AG10803 (cell line): ENCODE measurements around the gene HIPK1.

Experiments
- DNase-seq: peaks from one replicate; pipeline ENCODE4 v3.0.0; 2010; ENCODE audit warnings: low read depth
- H3K4me3 ChIP-seq: 2 replicates; pipeline ENCODE4 v1.5.1; 2011; ENCODE audit warnings: mild to moderate bottlenecking, low read length, control low read depth
- TF ChIP-seq, protein P1 (sequence below): conservative IDR thresholded peaks from 2 replicates; pipeline ENCODE4 v1.5.1; 2011; ENCODE audit warnings: mild to moderate bottlenecking, low read length, control low read depth, inconsistent platforms

HIPK1 gene

GRCh38 chr1:114024049-114024448 lies 94.9 kb downstream of the HIPK1 start:
- no peak for DNase-seq
- H3K4me3 ChIP-seq: no peak overlapping the region
- TF ChIP-seq, protein P1, sequence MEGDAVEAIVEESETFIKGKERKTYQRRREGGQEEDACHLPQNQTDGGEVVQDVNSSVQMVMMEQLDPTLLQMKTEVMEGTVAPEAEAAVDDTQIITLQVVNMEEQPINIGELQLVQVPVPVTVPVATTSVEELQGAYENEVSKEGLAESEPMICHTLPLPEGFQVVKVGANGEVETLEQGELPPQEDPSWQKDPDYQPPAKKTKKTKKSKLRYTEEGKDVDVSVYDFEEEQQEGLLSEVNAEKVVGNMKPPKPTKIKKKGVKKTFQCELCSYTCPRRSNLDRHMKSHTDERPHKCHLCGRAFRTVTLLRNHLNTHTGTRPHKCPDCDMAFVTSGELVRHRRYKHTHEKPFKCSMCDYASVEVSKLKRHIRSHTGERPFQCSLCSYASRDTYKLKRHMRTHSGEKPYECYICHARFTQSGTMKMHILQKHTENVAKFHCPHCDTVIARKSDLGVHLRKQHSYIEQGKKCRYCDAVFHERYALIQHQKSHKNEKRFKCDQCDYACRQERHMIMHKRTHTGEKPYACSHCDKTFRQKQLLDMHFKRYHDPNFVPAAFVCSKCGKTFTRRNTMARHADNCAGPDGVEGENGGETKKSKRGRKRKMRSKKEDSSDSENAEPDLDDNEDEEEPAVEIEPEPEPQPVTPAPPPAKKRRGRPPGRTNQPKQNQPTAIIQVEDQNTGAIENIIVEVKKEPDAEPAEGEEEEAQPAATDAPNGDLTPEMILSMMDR: no peak

GRCh38 chr1:114025609-114026401 lies 96.7 kb downstream of the HIPK1 start:
- DNase-seq: no peak
- H3K4me3 ChIP-seq: no peak overlapping the region
- TF ChIP-seq, protein P1: no peak

DNA sequence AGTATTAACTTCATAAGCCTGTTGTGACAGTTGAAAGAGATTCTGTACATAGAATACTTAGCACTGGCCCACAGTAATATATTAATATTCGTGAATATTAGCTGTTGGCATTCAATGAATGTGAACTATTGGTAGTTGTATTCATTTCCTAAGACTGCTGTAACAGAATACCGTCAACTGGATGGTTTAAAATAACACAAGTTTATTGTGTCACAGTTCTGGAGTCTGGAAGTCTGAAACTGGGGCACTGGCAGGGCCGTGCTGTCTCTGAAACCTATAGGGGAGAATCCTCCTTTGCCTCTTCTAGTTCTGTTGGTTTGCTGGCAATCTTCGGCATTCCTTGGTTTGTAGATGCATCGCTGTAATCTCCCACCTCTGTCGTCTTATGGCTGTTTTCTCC lies 97.7 kb downstream of the HIPK1 start:
- DNase-seq: no peak

More for the DNA sequence above, 97.7 kb downstream of the HIPK1 start:
- TF ChIP-seq, protein P1: no peak
- H3K4me3 ChIP-seq: no peak overlapping the region
